OCI-LY3 (cell line): Measurements from ENCODE around the gene XXYLT1.

Source experiments
- EZH2phosphoT487 ChIP-seq: fragments of 200-600 bp; shearing (Covaris generic); IDR thresholded peaks from 2 replicates; pipeline ENCODE4 v1.6.1; 2018; ENCODE audit warnings: antibody characterized with exemption, mixed run types, low read depth
- TF ChIP-seq, protein P1 (sequence below): fragments of 200-600, 300-600 bp; sonication (generic); IDR thresholded peaks from 2 replicates; pipeline ENCODE4 v1.5.1; 2014; ENCODE audit warnings: antibody characterized with exemption, low read length, low read depth

DNA sequence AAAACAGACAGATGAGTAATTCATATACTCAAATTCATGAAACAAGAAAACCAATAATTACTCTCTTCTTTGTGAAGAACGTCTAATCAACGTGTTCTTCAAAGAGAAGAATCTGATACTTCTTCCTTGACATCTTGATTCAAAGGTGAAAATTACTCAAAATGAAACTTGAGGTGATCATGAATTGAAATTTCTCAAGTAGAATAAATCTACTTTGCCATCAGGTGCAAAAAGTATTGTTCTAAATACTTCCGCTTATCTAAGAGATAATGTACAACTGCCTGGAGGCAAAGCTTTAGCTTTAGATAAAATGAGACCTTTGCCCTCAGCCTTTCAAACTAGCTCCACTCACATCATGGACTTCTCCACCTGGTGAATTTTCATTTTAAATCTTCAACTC, 13.9 kb upstream of the XXYLT1 start:
- TF ChIP-seq, protein P1, sequence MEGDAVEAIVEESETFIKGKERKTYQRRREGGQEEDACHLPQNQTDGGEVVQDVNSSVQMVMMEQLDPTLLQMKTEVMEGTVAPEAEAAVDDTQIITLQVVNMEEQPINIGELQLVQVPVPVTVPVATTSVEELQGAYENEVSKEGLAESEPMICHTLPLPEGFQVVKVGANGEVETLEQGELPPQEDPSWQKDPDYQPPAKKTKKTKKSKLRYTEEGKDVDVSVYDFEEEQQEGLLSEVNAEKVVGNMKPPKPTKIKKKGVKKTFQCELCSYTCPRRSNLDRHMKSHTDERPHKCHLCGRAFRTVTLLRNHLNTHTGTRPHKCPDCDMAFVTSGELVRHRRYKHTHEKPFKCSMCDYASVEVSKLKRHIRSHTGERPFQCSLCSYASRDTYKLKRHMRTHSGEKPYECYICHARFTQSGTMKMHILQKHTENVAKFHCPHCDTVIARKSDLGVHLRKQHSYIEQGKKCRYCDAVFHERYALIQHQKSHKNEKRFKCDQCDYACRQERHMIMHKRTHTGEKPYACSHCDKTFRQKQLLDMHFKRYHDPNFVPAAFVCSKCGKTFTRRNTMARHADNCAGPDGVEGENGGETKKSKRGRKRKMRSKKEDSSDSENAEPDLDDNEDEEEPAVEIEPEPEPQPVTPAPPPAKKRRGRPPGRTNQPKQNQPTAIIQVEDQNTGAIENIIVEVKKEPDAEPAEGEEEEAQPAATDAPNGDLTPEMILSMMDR: no peak
- TF ChIP-seq EZH2phosphoT487: no peak
